ENCODE data around the gene ITIH6. TPM values are rescaled to one million over a fixed set of nuclear protein-coding genes. Genes with fewer than 3 reads are reported as not detected.
"Not testable (repeated sequence)": the region's sequence is repeated elsewhere in the genome, so short reads cannot be mapped to it uniquely, and the experiment has no call there.

ITIH6 gene
- total RNA-seq, 1 experiment from 2014 or later = not detected

- H3K9me3 ChIP-seq = no peaks in the 10 kb centered on the region
- no peak for DNase-seq
- peaks cover 10% of the 10 kb centered on the region for H3K36me3 ChIP-seq
- no peak overlapping the region for H3K4me3 ChIP-seq
- no peaks in the 10 kb centered on the region for H3K27me3 ChIP-seq
These were observed 12.5 kb upstream of the ITIH6 start for GRCh38 chrX:54810532-54810931.

- peak overlapping the region; percentile 63 for H3K4me3 ChIP-seq
- peak; percentile 86 for DNase-seq
- peaks cover 7% of the 10 kb centered on the region for H3K36me3 ChIP-seq
- no peaks in the 10 kb centered on the region for H3K27me3 ChIP-seq
- H3K9me3 ChIP-seq = no peaks in the 10 kb centered on the region
These were observed 10.8 kb upstream of the ITIH6 start for GRCh38 chrX:54808605-54809483.

- no peaks in the 10 kb centered on the region for H3K9me3 ChIP-seq
- no peaks in the 10 kb centered on the region for H3K27me3 ChIP-seq
- peaks cover 7% of the 10 kb centered on the region for H3K36me3 ChIP-seq
- peak overlapping the region; percentile 63 for H3K4me3 ChIP-seq
- DNase-seq = peak; percentile 49
These were observed 10.1 kb upstream of the ITIH6 start for GRCh38 chrX:54808109-54808604.

GRCh38 chrX:54807524-54808108 is 9.6 kb upstream of the ITIH6 start, which contains the start of gene MAGED2:
Gene MAGED2 (plus strand): TSS chrX:54807745. CDS start chrX:54809332, 1,587 bp downstream.
- Histone ChIP-seq H3K27me3 (no peaks in the 10 kb centered on the region), H3K36me3 (peaks cover 7% of the 10 kb centered on the region), H3K4me3 (peak within 1 kb of the TSS; percentile 63), H3K9me3 (no peaks in the 10 kb centered on the region)
- peak; percentile 21 for DNase-seq

GRCh38 chrX:54799046-54799445 is 991 bp upstream of the ITIH6 start:
- Histone ChIP-seq H3K27me3 (no peaks in the 10 kb centered on the region), H3K9me3 (no peaks in the 10 kb centered on the region), H3K36me3 (no peaks in the 10 kb centered on the region), H3K4me3 (no peak overlapping the region)
- no peak for DNase-seq

GRCh38 chrX:54794795-54795194 is 3.3 kb downstream of the ITIH6 start:
- Histone ChIP-seq H3K4me3 (no peak overlapping the region), H3K36me3 (no peaks in the 10 kb centered on the region), H3K9me3 (no peaks in the 10 kb centered on the region), H3K27me3 (no peaks in the 10 kb centered on the region)
- no peak for DNase-seq

- H3K9me3 ChIP-seq = no peaks in the 10 kb centered on the region
- no peaks in the 10 kb centered on the region for H3K36me3 ChIP-seq
These were observed 4.0 kb downstream of the ITIH6 start for GRCh38 chrX:54794028-54794427.

GRCh38 chrX:54789405-54789804 is 8.7 kb downstream of the ITIH6 start:
- H3K9me3 ChIP-seq = not testable (repeated sequence)

More at GRCh38 chrX:54794028-54794427, 4.0 kb downstream of the ITIH6 start:
- Histone ChIP-seq H3K27me3 (no peaks in the 10 kb centered on the region), H3K4me3 (no peak overlapping the region)
- no peak for DNase-seq

GRCh38 chrX:54788446-54788845 is 9.6 kb downstream of the ITIH6 start:
- Histone ChIP-seq H3K36me3 (no peaks in the 10 kb centered on the region), H3K27me3 (no peaks in the 10 kb centered on the region), H3K9me3 (no peaks in the 10 kb centered on the region), H3K4me3 (no peak overlapping the region)
- no peak for DNase-seq

More at GRCh38 chrX:54789405-54789804, 8.7 kb downstream of the ITIH6 start:
- H3K36me3 ChIP-seq, DNase-seq, H3K4me3 ChIP-seq, H3K27me3 ChIP-seq: not testable (repeated sequence)

GRCh38 chrX:54786967-54787366 is 11.1 kb downstream of the ITIH6 start:
- no peak overlapping the region for H3K4me3 ChIP-seq
- H3K9me3 ChIP-seq = no peaks in the 10 kb centered on the region
- H3K27me3 ChIP-seq = no peaks in the 10 kb centered on the region
- H3K36me3 ChIP-seq = no peaks in the 10 kb centered on the region
- DNase-seq = no peak

GRCh38 chrX:54785901-54786300 is 12.2 kb downstream of the ITIH6 start:
- H3K9me3 ChIP-seq = no peaks in the 10 kb centered on the region
- H3K27me3 ChIP-seq = no peaks in the 10 kb centered on the region
- no peak overlapping the region for H3K4me3 ChIP-seq
- DNase-seq = no peak
- no peaks in the 10 kb centered on the region for H3K36me3 ChIP-seq

- Histone ChIP-seq H3K9me3 (no peaks in the 10 kb centered on the region), H3K36me3 (no peaks in the 10 kb centered on the region), H3K4me3 (no peak overlapping the region), H3K27me3 (no peaks in the 10 kb centered on the region)
- no peak for DNase-seq
These were observed 20.9 kb downstream of the ITIH6 start for GRCh38 chrX:54776987-54777672.

- H3K27me3 ChIP-seq = no peaks in the 10 kb centered on the region
- no peak overlapping the region for H3K4me3 ChIP-seq
- H3K9me3 ChIP-seq = no peaks in the 10 kb centered on the region
- DNase-seq = no peak
- no peaks in the 10 kb centered on the region for H3K36me3 ChIP-seq
These were observed 22.0 kb downstream of the ITIH6 start for GRCh38 chrX:54776061-54776460.

GRCh38 chrX:54774391-54775094 is 23.5 kb downstream of the ITIH6 start:
- H3K4me3 ChIP-seq, H3K9me3 ChIP-seq, DNase-seq, H3K27me3 ChIP-seq, H3K36me3 ChIP-seq: not testable (repeated sequence)

GRCh38 chrX:54758114-54759055 is 39.7 kb downstream of the ITIH6 start:
- DNase-seq = no peak
- Histone ChIP-seq H3K9me3 (no peaks in the 10 kb centered on the region), H3K4me3 (no peak overlapping the region), H3K36me3 (no peaks in the 10 kb centered on the region), H3K27me3 (no peaks in the 10 kb centered on the region)

GRCh38 chrX:54754854-54755253 is 43.2 kb downstream of the ITIH6 start:
- Histone ChIP-seq H3K27me3 (no peaks in the 10 kb centered on the region), H3K36me3 (no peaks in the 10 kb centered on the region), H3K4me3 (no peak overlapping the region), H3K9me3 (no peaks in the 10 kb centered on the region)
- no peak for DNase-seq
